GM21619 (cell line): ENCODE measurements around the gene CTIF.

ENCODE experiments used
- ATAC-seq: cut with Tn5 transposase; IDR thresholded peaks from one replicate; pipeline ENCODE4 v1.9.1; 2021; ENCODE audit not compliant: unreplicated experiment

CTIF gene

DNA sequence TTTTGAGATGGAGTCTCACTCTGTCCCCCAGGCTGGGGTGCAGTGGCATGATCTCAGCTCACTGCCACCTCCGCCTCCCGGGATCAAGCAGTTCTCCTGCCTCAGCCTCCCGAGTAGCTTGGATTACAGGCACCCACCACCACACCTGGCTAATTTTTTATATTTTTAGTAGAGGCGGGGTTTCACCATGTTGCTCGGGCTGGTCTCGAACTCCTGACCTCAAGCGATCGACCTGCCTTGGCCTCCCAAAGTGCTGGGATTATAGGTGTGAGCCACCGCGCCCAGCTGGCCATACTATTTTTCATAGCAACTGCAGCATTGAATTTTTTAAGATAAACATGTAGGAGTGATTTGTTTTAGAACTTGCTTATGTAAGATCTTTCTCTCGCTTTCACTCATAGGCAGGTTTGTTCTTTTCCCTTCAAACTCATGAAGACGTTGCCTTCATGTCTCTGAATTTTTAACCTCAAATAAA, 273.2 kb downstream of the CTIF start:
- ATAC-seq, result peak; percentile 33

DNA sequence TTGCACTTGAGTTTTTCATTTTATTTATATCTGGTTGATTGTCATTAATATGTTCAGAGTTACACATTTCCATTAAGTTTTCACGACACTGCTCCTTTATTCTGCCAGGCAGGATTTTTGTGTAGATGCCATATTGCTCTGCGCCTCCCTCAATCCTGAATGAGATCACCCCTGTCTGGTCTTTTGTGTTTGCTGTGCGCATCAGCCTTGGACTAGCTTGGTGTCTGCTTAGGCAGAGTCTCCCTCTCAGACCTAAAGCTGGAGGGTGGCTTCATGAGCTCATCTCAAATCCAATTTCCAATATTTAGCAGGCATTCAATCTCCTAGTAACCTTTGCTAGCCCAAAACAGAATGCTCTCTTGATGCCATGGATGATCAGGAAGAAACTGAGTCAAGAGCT, 274.5 kb downstream of the CTIF start:
- ATAC-seq, result no peak

DNA sequence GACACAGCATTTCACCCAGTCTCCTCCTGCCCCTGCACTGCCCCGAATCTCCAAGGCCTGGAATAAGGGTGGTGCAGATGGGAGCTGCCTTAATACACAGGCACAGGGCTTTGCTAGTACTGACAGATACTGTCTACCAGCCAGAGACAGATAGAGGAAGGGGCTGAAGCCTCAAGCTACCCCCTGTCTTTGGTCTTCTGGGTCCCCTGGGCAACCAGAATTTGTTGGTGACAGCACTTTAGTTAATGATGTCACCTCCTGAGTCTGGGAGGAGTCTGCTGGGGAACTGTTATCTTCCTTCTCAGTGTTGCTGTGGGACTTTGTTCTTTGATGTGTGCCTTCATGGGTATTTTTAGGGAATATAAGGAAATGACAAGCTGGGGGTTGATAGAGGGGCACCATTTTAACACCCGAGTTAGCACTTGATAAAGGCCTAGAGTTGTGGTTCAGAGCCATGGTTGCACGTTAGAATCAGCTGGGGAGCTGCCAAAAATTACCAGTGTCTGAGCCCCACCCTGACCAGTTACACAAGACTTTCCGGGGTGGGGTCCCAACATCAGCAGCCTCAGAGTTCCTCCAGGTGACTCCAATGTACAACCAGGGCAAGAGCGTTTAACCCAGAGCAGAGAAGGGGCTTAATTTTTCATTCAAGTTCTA, 275.1 kb downstream of the CTIF start:
- no peak for ATAC-seq

DNA sequence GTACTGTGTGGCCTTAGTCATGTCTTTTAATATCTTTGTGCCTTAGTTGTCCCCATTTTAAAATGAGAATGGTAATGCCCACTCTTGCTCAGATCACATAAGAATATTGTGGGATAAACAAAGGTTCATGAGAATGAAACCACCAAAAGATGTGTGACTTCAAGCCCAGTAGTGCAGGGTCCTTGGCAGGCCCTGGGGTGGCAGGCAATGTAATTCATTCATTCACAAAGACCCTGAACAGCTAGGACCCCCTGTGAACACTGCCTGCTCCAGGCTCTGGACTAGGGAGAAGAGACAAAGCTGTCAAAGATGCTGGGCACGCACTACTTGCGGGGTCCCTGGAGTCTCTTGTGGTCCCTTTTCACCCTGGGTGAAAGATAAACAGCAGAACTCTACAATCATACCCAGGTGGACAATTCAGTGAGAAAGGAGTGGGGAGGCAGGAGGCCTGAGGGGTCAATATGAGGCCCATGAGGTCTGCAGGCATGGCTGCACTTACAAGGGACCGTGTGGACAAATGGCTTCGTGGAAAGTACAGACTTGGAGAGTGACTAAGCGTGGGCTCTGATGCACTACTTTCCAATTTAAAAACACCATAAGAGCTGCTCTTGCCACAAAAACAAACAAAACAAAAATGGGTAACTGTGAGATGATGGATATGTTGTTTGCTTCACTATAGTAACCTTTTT, 275.8 kb downstream of the CTIF start:
- ATAC-seq, result no peak

DNA sequence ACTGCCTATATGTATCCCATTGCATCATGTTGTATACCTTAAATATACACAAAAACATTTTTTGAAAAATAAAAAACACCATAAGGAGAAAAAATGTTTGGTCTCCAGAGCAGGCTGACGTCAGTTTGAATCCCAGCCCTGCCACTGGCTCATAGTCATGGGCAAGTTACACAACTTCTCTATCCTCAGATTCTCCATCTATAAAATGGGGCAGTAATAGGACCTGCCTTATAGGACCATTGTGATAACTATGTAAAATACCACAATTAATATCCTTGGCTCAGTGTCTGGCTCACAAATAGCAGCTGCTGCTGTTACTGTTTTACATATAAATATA, 276.3 kb downstream of the CTIF start:
- no peak for ATAC-seq

DNA sequence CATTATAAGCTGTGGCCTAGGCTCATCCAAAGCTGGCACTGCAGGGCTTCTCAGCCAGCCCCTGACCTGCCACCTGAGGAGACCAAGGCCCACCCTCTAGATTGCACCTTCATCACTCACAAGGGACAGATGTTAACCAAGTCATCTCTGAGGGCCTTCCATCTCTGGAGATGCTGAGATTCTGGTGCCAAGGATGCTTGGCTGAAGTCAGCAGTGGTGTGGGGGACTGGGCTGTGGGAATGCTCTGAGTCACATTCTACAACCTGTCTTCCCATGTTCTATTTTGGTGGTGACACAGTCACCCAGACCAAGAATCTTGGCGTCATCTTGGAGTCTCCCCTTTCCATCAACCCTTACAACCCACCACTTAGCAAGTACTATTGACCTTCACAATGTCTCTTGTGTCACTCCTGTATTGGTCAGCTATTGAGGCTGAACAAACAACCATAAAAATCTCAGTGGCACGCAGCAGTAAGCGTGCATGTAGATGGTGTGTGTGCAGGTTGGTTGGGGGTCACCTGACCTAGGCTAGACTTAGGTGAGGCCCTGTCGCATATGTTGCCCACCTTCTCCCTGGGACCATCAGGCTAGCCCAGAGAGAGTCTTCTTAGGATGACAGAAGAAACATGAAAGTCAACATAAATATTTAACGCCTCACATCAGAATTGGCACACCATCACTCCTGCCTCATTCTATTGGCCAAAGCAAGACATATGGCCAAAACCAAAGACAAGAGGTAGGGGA, 276.9 kb downstream of the CTIF start:
- no peak for ATAC-seq

DNA sequence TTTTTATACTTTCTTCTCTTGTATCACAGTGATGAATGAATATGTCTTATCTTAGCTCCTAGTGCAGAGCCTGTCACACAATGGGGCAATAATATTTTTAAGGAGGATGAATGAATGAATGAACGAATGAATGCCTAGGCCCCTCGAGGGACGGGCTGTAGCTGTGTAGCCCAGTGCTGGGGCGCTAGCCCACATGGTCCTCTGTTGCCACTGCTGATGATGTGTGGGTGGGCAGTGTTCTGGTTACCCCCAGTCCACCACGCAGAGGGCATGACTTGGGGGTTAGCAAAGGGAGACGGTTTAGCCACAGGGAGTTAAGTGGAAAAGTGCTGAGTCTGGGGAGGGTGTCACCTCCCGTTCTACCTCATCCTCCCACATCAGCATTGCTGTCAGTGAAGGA, 277.7 kb downstream of the CTIF start:
- ATAC-seq, result no peak

DNA sequence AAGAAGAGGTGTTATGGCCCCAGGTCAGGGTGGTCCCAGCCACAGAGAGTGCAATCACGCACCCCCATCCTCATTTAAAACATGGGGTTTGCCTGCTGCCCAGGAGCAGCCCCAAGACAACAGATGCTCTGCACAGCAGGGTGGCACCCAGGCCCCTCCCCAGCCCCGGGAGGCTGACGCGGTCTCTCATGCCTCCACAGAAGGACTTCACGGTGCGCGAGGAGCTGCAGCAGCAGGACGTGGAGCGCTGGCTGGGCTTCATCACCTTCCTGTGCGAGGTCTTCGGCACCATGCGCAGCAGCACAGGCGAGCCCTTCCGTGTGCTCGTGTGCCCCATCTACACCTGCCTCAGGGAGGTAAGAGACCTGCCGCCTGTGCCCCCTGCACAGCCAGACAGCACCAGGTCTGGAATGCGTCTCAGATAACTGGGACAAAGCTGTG, 278.2 kb downstream of the CTIF start:
- ATAC-seq, result no peak

DNA sequence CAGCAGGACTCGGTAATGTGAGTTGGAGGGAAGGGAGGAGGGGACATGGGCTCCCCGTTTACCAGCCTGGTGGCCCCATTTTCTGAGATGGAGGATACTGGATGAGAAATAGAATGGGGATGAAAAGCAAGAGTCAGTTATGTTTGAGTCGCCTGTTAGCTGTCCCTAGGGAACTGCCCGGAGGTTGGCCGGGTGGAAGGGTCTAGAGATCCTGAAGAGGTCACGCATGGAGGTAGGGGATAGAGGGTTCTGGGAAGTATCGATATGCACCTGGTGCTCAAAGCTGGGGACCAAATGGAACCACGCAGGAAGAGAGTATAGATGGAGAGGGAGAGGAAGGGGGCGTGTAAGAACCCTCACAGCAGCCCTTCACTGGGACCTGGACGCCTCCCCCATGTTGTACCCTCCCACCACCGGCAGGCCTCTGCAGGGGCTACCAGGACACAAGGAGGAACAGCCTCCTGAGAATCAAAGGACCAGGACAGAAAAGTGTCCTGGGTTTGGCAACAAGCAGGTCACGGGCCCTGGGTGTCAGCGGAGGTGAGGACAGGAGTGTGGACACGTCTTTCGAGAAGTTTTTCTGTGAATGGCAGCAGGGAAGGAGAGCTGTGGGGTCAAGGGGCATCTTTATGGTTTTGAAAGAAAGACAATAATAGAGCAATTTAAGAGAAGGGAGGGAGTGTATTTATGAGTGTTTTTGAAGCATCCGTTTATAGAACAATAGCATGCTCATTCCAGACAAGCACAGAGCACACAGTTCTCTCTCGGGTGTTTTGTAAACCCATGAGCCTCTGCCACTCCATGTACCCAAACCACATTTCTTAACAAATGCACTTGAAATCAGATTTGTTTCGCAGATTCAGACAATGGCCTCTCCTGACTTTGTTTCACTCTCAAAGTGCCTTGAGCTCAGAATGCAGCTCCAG, 279.8 kb downstream of the CTIF start:
- no peak for ATAC-seq

DNA sequence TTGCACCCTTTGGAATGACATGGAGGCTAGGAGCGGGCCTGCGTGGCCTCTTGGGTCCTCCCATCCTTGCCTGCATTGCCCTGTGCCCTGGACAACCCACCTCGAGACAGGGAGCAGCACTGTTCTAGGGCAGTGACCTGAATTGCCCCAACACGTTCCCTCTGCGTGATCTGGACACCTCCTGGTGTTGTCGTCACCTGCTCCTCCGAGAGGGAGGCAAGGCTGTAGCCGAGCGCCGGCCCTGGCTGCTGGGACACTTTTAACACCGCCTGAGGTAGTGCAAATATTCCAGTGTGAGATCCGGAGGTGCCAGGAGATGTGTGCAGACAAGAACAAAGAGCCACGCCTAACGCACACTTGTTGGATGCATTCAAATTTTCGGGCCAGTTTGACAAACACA, 280.4 kb downstream of the CTIF start:
- ATAC-seq, result no peak

DNA sequence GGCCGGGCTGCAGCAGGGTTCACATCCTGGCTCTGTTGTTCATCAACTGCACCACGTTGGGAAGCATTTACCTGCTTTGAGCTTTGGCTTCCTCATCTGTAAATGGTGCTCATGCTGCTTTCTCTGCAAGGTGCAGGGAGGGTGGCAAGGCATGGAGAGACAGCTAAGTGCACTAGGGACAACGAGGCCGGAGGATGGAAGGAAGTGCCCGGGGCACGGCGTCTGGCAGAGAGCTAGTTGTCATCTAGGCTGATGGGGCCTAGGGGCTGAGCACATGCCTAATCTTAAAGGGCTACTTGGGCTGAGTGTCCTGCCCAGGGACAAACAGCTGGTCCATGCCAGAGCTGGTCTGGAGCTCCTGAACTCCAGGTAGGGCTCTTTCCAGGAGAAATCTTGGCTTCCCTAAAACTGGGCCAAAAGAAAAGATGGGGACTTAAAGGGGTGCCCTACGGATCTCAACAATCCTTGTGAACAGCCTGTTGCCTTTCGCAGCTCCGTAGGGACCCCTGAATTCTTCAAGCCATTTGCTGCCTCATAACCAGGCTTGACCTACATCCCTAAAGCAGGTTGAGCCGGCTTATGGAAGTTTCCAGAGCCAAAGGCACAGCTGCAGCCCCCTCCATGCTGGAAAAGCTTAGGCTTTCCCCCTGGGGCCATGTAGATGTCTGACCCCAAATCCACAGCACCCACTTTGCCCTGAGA, 281.1 kb downstream of the CTIF start:
- no peak for ATAC-seq

DNA sequence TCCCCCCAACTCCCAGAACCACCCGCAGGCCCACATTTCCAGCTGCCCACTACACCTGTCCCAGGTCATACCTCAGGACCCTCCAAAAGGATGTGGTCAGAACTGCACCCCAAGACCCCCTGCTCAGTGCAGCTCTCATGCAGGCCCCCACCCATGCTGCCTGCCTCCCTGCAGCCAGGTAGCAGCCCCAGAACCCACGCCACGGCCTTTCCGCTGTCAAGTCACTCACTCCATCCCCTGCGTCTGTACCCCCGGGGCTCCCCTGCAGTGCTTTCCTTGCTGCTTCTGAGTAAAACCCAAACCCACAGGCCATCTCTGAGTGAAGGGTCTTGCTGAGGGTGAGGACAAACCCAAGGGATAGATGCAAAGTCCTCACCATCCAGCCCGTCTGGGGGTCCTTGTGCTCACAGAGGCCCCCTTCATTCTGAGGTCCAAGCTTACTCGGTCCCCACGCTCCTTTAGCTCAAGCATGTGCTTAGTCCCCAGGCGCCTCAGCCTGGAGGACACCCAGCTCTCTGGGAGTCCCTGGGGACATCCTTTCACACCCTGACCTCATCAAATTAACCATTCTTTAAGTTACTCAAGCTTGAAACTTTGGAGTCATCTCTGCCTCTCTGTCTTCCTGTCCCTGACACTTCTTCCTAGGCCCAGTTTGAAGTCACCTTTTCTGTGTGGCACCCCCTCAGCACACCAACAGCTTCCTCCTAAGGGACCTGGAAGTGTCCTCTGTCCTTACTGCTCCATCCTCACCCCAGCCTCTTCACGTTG, 281.8 kb downstream of the CTIF start:
- peak; percentile 93 for ATAC-seq

DNA sequence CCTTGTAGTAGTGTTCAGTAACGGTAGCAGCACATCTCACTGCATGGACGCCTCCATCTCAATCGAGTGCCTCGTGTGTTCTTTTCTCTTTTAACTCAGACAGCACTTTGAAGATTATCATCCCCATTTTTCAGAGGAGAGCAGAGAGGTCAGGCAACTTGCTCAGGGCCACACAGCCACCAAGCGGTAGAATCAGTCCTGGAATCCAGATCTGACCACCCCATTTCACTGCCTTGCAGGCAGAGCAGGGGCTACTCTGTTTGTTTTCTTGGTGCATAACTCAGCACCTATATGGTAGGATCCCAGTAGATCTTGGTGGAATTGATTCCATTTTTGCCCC, 282.4 kb downstream of the CTIF start:
- ATAC-seq, result no peak

DNA sequence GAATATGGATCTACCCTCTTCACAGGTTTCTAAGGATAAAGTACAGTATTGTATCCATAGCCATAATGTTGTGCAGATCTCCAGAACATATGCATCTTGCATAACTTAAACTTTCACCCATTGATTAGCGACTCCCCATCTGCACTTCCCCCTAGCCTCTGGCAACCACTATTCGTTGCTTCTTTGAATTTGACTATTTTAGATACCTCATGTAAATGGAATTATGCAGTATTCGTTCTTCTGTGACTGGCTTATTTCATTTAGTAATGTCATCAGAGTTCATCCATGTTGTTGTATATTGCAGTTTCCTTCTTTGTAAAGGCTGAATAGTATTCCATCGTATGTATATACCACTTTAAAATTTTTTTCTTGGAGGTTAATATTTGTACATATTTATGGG, 283.0 kb downstream of the CTIF start:
- ATAC-seq, result no peak

DNA sequence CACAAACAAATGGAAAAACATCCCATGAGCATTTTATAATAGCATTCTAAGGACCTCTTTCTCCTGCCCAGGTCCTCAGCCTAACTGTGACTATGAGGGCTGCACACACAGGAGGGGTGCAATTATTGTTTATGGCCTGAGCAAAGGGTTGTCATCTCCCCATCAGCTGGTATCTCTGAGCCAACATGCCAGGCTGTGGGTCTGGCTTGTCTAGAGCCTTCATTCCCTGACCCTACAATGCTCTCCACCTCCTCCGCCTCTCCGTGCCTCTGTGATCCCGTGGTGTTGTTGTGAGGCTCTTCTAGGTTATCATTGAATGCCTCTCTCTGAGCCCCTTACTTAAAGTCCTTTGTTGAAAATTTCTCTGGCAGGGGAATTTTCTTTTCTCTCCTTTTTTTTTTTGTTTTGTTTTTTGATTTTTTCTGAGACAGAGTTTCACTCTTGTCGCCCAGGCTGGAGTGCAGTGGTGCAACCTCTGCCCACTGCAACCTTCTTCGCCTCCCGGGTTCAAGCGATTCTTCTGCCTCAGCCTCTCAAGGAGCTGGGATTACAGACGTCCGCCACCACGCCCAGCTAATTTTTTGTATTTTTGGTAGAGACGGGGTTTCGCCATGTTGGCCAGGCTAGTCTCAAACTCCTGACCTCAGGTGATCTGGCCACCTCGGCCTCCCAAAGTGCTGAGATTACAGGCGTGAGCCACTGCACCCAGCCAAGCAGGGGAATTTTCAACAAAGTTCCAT, 285.6 kb downstream of the CTIF start:
- ATAC-seq, result no peak

DNA sequence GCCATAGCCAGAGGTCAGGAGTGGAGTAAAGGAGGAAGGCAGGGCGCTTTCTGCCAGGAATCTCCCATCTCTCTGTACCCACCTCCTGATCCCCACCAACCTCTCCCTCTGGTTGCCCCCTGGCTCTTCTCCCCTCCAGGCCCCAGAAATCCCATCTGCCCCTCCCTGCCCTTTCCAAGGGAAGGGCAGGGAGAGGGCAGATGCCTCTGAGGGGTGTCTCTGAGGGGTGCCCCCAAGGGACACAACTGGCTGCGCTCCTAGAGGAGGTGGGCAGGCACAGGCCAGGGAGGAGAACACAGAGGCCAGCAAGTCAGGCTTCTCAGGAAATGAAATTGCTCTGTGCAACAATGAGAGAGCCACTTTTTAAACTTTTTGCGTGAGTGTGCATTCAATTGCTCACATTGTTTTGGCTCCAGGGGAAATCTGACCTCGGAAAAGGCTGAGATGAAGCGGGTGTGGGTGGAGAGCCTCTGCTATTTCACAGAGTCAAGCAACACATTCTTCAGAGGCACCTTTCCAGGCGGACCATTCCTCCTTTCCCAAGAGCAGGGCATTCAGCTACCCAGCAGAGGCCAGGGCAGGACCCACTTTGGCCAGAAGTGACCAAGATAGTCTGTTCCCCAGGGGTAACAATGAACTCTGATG, 286.4 kb downstream of the CTIF start:
- ATAC-seq, result no peak

DNA sequence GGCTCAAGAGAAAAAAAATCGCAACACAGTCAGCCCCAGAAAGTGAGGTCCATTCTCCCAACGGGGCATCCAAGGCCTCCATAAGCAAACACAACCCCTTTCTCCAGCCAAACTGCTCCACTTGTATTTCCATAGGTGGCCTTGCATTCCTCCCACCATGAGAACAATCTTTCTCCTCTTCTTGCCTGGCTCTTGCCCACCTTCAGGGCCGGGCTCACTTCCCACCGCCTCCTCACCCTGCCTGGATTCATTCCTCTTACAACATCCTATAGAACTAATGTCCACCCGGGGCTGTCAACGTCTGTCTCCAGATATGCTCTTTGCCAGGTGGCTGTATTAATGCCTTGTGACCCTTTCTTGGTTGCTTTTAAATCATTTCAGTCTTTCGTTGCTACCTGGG, 287.4 kb downstream of the CTIF start:
- ATAC-seq, result no peak

DNA sequence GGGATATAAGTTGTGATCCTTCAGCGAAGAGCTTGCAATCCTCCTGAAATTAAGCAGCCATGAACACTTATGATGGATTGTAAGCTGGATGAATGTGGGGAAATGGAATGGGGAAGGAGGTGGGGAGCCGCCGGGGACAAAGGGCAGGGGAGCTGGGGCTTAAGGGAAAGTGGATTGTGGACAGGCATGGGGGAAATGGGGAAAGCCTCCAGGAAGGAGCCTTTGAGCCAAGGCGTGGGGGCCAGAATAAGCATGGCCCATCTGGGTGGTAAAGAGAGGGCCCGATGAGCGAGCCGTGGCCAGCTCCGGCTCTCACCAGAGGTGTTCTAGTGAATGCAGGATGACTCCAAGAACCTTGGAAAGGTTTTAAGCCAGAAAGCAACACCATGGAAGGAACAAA, 288.0 kb downstream of the CTIF start:
- no peak for ATAC-seq
